ENCODE results near the gene PAX2. TPM values are rescaled to one million over a fixed set of nuclear protein-coding genes. Genes with fewer than 3 reads are reported as not detected.

PAX2 gene
- total RNA-seq, 1 experiment from 2014 or later, result not detected

DNA sequence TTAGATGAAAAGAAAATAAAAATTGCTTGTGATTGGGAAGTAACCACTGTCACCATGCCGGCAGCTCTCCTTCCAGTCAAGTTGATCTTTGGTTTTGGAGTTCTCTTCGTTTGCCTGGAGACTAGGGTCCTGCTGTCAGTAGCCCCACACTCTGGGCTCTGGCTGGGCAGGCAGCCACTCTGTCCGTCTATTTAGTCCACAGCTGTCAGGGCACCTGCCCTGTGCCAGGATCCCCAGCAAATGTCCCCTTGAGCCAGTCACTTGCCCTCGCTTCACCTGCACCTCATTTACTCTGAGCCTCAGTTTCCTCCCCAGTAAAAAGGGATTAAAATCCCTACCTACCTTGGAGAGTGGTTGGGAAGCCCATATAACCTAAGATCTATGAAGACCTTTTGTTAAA is 55.5 kb downstream of the PAX2 start:
- no peaks in the 10 kb centered on the region for H3K36me3 Mint-ChIP-seq (ENCODE audit: insufficient read depth in 1 of 3, low read depth in 3 of 3)
- Histone ChIP-seq H4K91ac (ENCODE audit: insufficient read length, low read depth, low read length) (no peak overlapping the region), H3T11ph (ENCODE audit: low read length) (no peak overlapping the region), H3K4me1 (ENCODE audit: insufficient read depth, low read length) (peaks cover 6% of the 10 kb centered on the region; the same call in 1 of the 2 replicates), H2BK15ac (ENCODE audit: low read depth, low read length) (no peak overlapping the region), H3K56ac (ENCODE audit: insufficient read length, low read depth, low read length) (no peak overlapping the region), H3K9me3 (ENCODE audit: control insufficient read depth, low read depth, low read length) (no peaks in the 10 kb centered on the region), H3K23me2 (ENCODE audit: insufficient read length, low read depth, low read length, poor library complexity, severe bottlenecking) (no peaks in the 10 kb centered on the region), H3K27me3 (ENCODE audit: insufficient read depth, low read length) (no peaks in the 10 kb centered on the region; the same call in 1 of the 2 replicates), H2BK20ac (ENCODE audit: low read depth, low read length, poor library complexity, severe bottlenecking) (no peak overlapping the region), H3K23ac (ENCODE audit: insufficient read length, low read depth, low read length) (no peak overlapping the region), H3K14ac (ENCODE audit: insufficient read depth, low read length) (no peak overlapping the region), H3K27ac (ENCODE audit: insufficient read length, low read depth, low read length) (no peak overlapping the region), H2AFZ (ENCODE audit: low read length) (no peak overlapping the region), H2AK5ac (ENCODE audit: insufficient read length, low read length) (no peak overlapping the region), H2BK120ac (ENCODE audit: low read depth, low read length, poor library complexity, severe bottlenecking) (no peak overlapping the region), H3K9ac (ENCODE audit: extremely low read depth, insufficient read length, low read length) (no peak overlapping the region), H3K79me2 (ENCODE audit: insufficient read depth, low read length) (no peaks in the 10 kb centered on the region), H2BK5ac (ENCODE audit: insufficient read length, low read length) (no peak overlapping the region), H3K18ac (ENCODE audit: insufficient read length, low read depth, low read length) (no peak overlapping the region), H4K5ac (ENCODE audit: insufficient read length, low read depth, low read length) (no peak overlapping the region), H3K79me1 (ENCODE audit: insufficient read depth, low read depth, low read length, poor library complexity, severe bottlenecking) (no peaks in the 10 kb centered on the region), H2BK12ac (ENCODE audit: insufficient read length, low read depth, low read length) (no peak overlapping the region), H3K4me2 (ENCODE audit: insufficient read depth, insufficient read length, low read length) (no peak overlapping the region), H4K8ac (replicated peaks; ENCODE audit: insufficient read length, low read depth, low read length) (no peak overlapping the region), H4K20me1 (ENCODE audit: control insufficient read depth, insufficient read depth, insufficient read length) (no peaks in the 10 kb centered on the region), H3K4ac (ENCODE audit: low read depth, low read length) (no peak overlapping the region)
- peaks cover 18 to 32% of the 10 kb centered on the region in 2 experiments for H3K4me1 Mint-ChIP-seq
- H3K4me3 Mint-ChIP-seq, result no peak overlapping the region
- DNase-seq, result no peak
- TF ChIP-seq, protein P1, sequence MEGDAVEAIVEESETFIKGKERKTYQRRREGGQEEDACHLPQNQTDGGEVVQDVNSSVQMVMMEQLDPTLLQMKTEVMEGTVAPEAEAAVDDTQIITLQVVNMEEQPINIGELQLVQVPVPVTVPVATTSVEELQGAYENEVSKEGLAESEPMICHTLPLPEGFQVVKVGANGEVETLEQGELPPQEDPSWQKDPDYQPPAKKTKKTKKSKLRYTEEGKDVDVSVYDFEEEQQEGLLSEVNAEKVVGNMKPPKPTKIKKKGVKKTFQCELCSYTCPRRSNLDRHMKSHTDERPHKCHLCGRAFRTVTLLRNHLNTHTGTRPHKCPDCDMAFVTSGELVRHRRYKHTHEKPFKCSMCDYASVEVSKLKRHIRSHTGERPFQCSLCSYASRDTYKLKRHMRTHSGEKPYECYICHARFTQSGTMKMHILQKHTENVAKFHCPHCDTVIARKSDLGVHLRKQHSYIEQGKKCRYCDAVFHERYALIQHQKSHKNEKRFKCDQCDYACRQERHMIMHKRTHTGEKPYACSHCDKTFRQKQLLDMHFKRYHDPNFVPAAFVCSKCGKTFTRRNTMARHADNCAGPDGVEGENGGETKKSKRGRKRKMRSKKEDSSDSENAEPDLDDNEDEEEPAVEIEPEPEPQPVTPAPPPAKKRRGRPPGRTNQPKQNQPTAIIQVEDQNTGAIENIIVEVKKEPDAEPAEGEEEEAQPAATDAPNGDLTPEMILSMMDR (conservative IDR thresholded peaks at IDR 0.05), result no peak
- WGBS (ENCODE audit: extremely low coverage, insufficient read length, low lambda C conversion rate), result no CpG with 5 or more reads among the region's 4 CpGs
- no peaks in the 10 kb centered on the region for H3K9me3 Mint-ChIP-seq
- H3K27me3 Mint-ChIP-seq (ENCODE audit: low read depth), result peaks cover 88% of the 10 kb centered on the region
- no peak overlapping the region for H3K27ac Mint-ChIP-seq
